SU-DHL-6 (cell line): ENCODE measurements around the gene IL1RL2.

ENCODE experiments used
- H2AFZ ChIP-seq: fragments of 200-600 bp; sonication (generic); 2 replicates; pipeline ENCODE4 v1.6.1; 2014; ENCODE audit warnings: low read depth, mild to moderate bottlenecking, moderate library complexity, mixed read lengths, antibody characterized with exemption, low read length; ENCODE audit not compliant: severe bottlenecking
- H3F3A ChIP-seq: fragments of 200-600 bp; shearing (Covaris generic); 2 replicates; pipeline ENCODE4 v1.6.0; 2016; ENCODE audit warnings: antibody characterized with exemption, mild to moderate bottlenecking; ENCODE audit not compliant: insufficient read depth
- H3K27ac ChIP-seq: fragments of 200-600 bp; sonication (generic); 2 replicates; pipeline ENCODE4 v1.5.1; 2016; ENCODE audit warnings: low read depth, mild to moderate bottlenecking, low read length, moderate library complexity, mixed read lengths
- H3K27me3 ChIP-seq: fragments of 200-600 bp; sonication (generic), shearing (Covaris generic); 2 replicates; pipeline ENCODE4 v1.6.0; 2014; ENCODE audit warnings: mild to moderate bottlenecking, low read length
- H3K36me3 ChIP-seq: fragments of 200-600 bp; sonication (generic); 2 replicates; pipeline ENCODE4 v1.6.1; 2014; ENCODE audit warnings: mild to moderate bottlenecking, low read length, mixed read lengths
- H3K4me2 ChIP-seq: fragments of 300-600, 200-600 bp; shearing (Covaris generic), sonication (generic); 2 replicates; pipeline ENCODE4 v1.6.0; 2014; ENCODE audit warnings: low read length, low read depth, mild to moderate bottlenecking; ENCODE audit not compliant: poor library complexity, severe bottlenecking
- H3K4me3 ChIP-seq: fragments of 200-600 bp; sonication (generic); 2 replicates; pipeline ENCODE4 v1.5.1; 2014; ENCODE audit warnings: antibody characterized with exemption, low read length, mild to moderate bottlenecking, mixed read lengths; ENCODE audit not compliant: insufficient read depth, poor library complexity, severe bottlenecking
- H3K79me2 ChIP-seq: fragments of 200-600 bp; sonication (generic); 2 replicates; pipeline ENCODE4 v1.6.1; 2014; ENCODE audit warnings: mild to moderate bottlenecking, low read length, moderate library complexity; ENCODE audit not compliant: insufficient read depth
- H3K9ac ChIP-seq: fragments of 200-600 bp; sonication (generic); 2 replicates; pipeline ENCODE4 v1.7.0; 2014; ENCODE audit warnings: mild to moderate bottlenecking, low read length
- H3K9me2 ChIP-seq: fragments of 200-600 bp; sonication (generic); replicated peaks from 2 replicates; pipeline ENCODE4 v1.6.1; 2014; ENCODE audit warnings: low read length; ENCODE audit not compliant: insufficient read depth
- H3K9me3 ChIP-seq: fragments of 200-600 bp; sonication (generic); 2 replicates; pipeline ENCODE4 v1.6.1; 2014; ENCODE audit warnings: low read length, mixed read lengths; ENCODE audit not compliant: insufficient read depth
- H4K20me1 ChIP-seq: fragments of 200-600 bp; sonication (generic); 2 replicates; pipeline ENCODE4 v1.6.1; 2014; ENCODE audit warnings: low read depth, mild to moderate bottlenecking, antibody characterized with exemption, low read length, moderate library complexity, mixed read lengths
- EZH2phosphoT487 ChIP-seq: fragments of 200-600 bp; sonication (generic), shearing (Covaris generic); conservative IDR thresholded peaks from 2 replicates; pipeline ENCODE4 v1.6.1; 2018; ENCODE audit warnings: mild to moderate bottlenecking, antibody characterized with exemption, low read length, moderate library complexity, mixed read lengths
- TF ChIP-seq, protein P1 (sequence below): fragments of 200-600 bp; sonication (generic); IDR thresholded peaks from one replicate; pipeline ENCODE4 v1.5.1; 2017; ENCODE audit warnings: antibody characterized with exemption, mild to moderate bottlenecking, low read length, moderate library complexity; ENCODE audit not compliant: insufficient read depth, poor library complexity, severe bottlenecking

IL1RL2 gene

GRCh38 chr2:102252236-102252635 is 65.4 kb downstream of the IL1RL2 start:
- Histone ChIP-seq H3K36me3 (no peaks in the 10 kb centered on the region), H3K4me3 (no peak overlapping the region), H3K79me2 (no peaks in the 10 kb centered on the region), H4K20me1 (no peaks in the 10 kb centered on the region), H3F3A (no peaks in the 10 kb centered on the region), H3K9me2 (no peaks in the 10 kb centered on the region), H3K27me3 (no peaks in the 10 kb centered on the region), H2AFZ (no peak overlapping the region), H3K4me2 (no peak overlapping the region), H3K27ac (no peak overlapping the region), H3K9ac (no peak overlapping the region), H3K9me3 (no peaks in the 10 kb centered on the region)
- no peak for TF ChIP-seq EZH2phosphoT487
- TF ChIP-seq, protein P1, sequence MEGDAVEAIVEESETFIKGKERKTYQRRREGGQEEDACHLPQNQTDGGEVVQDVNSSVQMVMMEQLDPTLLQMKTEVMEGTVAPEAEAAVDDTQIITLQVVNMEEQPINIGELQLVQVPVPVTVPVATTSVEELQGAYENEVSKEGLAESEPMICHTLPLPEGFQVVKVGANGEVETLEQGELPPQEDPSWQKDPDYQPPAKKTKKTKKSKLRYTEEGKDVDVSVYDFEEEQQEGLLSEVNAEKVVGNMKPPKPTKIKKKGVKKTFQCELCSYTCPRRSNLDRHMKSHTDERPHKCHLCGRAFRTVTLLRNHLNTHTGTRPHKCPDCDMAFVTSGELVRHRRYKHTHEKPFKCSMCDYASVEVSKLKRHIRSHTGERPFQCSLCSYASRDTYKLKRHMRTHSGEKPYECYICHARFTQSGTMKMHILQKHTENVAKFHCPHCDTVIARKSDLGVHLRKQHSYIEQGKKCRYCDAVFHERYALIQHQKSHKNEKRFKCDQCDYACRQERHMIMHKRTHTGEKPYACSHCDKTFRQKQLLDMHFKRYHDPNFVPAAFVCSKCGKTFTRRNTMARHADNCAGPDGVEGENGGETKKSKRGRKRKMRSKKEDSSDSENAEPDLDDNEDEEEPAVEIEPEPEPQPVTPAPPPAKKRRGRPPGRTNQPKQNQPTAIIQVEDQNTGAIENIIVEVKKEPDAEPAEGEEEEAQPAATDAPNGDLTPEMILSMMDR, result no peak

GRCh38 chr2:102253140-102253752 is 66.4 kb downstream of the IL1RL2 start:
- no peak overlapping the region for H3K27ac ChIP-seq
- no peaks in the 10 kb centered on the region for H3K9me2 ChIP-seq
- TF ChIP-seq, protein P1, result no peak
- TF ChIP-seq EZH2phosphoT487, result no peak
- H3K79me2 ChIP-seq, result no peaks in the 10 kb centered on the region
- no peak overlapping the region for H3K4me2 ChIP-seq
- H3K9me3 ChIP-seq, result no peaks in the 10 kb centered on the region
- no peak overlapping the region for H3K4me3 ChIP-seq
- no peaks in the 10 kb centered on the region for H3K36me3 ChIP-seq
- H3F3A ChIP-seq, result no peaks in the 10 kb centered on the region
- no peak overlapping the region for H2AFZ ChIP-seq
- no peak overlapping the region for H3K9ac ChIP-seq
- H3K27me3 ChIP-seq, result no peaks in the 10 kb centered on the region
- H4K20me1 ChIP-seq, result no peaks in the 10 kb centered on the region

DNA sequence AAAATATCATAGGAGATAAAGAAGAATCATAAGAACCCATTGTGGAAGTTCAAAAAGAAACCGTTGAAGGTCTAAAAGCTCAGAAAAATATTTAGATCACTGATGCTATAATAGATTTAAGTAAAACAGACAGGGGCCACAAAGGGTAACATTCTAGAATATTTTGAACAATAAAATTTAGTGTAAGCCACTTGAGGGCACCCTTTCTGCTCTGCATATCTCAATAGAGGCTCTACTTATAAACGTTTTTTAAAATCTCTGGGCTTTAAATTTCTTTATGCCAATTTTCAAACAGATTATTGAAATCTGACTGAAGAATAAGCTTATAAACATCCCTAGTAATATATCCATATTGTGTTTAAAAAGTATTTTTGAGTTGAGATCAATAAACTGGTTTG is 66.9 kb downstream of the IL1RL2 start:
- no peaks in the 10 kb centered on the region for H3K9me3 ChIP-seq
- no peaks in the 10 kb centered on the region for H3F3A ChIP-seq
- H2AFZ ChIP-seq, result no peak overlapping the region
- H3K4me2 ChIP-seq, result no peak overlapping the region
- H3K79me2 ChIP-seq, result no peaks in the 10 kb centered on the region
- H3K36me3 ChIP-seq, result no peaks in the 10 kb centered on the region
- no peaks in the 10 kb centered on the region for H3K9me2 ChIP-seq
- no peak overlapping the region for H3K4me3 ChIP-seq
- H4K20me1 ChIP-seq, result no peaks in the 10 kb centered on the region
- H3K27me3 ChIP-seq, result no peaks in the 10 kb centered on the region
- H3K9ac ChIP-seq, result no peak overlapping the region
- H3K27ac ChIP-seq, result no peak overlapping the region
- TF ChIP-seq, protein P1, result no peak
- no peak for TF ChIP-seq EZH2phosphoT487
